SK-N-SH (cell line): ENCODE measurements around the gene RBBP8NL.

ENCODE experiments used
- CTCF ChIP-seq: fragments of 200-600 bp; sonication (generic); IDR thresholded peaks from 2 replicates; pipeline ENCODE4 v1.6.1; 2017; ENCODE audit warnings: antibody characterized with exemption, mild to moderate bottlenecking, moderate library complexity
- FOXM1 ChIP-seq: IDR thresholded peaks from 2 replicates; pipeline ENCODE4 v1.4.0; 2012; ENCODE audit warnings: low read depth, mild to moderate bottlenecking
- REST ChIP-seq: IDR thresholded peaks from 2 replicates; pipeline ENCODE4 v1.6.1; 2012; ENCODE audit warnings: mild to moderate bottlenecking, low read depth, low read length, moderate library complexity
- SMC3 ChIP-seq: IDR thresholded peaks from 2 replicates; pipeline ENCODE4 v1.6.1; 2012; ENCODE audit warnings: low read depth, low read length, improper control_type of control experiment
- TAF1 ChIP-seq: IDR thresholded peaks from 2 replicates; pipeline ENCODE4 v1.6.1; 2012; ENCODE audit warnings: low read depth, mild to moderate bottlenecking, low read length, moderate library complexity, borderline replicate concordance
- TCF12 ChIP-seq: IDR thresholded peaks from 2 replicates; pipeline ENCODE4 v1.4.0; 2012
- USF1 ChIP-seq: IDR thresholded peaks from 2 replicates; pipeline ENCODE4 v1.4.0; 2012; ENCODE audit warnings: low read depth, borderline replicate concordance
- TF ChIP-seq, protein P1 (sequence below): fragments of 150-350 bp; IDR thresholded peaks from 2 replicates; pipeline ENCODE4 v1.6.1; 2017; ENCODE audit warnings: antibody characterized with exemption, low read length, low read depth, borderline replicate concordance

DNA sequence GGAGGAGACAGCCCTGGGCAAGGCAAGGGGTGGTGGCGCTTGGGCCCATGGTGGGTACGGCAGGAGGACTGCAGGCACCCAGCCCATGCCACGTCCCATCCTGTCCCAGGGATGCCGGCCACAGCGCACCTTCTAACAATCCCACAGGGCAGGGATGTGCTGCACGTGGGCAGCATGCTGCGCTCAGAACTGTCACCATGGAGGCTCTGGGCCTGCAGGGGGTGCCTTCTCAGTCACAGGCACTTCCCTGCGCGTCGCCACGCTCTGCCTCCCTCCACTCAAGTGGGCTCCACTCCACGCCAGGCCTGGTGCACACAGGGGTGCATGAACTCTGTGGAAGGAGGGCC is 22.6 kb downstream of the RBBP8NL start:
- TF ChIP-seq REST, result no peak
- TF ChIP-seq CTCF, result no peak
- TF ChIP-seq TAF1, result no peak
- TF ChIP-seq, protein P1, sequence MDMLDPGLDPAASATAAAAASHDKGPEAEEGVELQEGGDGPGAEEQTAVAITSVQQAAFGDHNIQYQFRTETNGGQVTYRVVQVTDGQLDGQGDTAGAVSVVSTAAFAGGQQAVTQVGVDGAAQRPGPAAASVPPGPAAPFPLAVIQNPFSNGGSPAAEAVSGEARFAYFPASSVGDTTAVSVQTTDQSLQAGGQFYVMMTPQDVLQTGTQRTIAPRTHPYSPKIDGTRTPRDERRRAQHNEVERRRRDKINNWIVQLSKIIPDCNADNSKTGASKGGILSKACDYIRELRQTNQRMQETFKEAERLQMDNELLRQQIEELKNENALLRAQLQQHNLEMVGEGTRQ, result no peak
- no peak for TF ChIP-seq USF1
- no peak for TF ChIP-seq TCF12
- TF ChIP-seq FOXM1, result no peak
- TF ChIP-seq SMC3, result no peak
